Heart left ventricle (tissue), 16 donors: ENCODE measurements around the gene C1orf52. TPM values are rescaled to one million over a fixed set of nuclear protein-coding genes. Genes with fewer than 3 reads are reported as not detected.

Source experiments
- ATAC-seq, 4 donors: fragments of 200-7000 bp; cut with Tn5 transposase; one replicate each; pipeline ENCODE4 v1.9.1; 2020 to 2022; ENCODE audit warnings: moderate library complexity in 4 of 4, mild to moderate bottlenecking in 3 of 4, moderate number of reproducible peaks in 1 of 4
- DNase-seq, 5 donors: peaks; one replicate each; pipeline ENCODE4 v3.0.0-alpha.2; 2020
- H3K27ac ChIP-seq, 12 donors: fragments of 200-600 bp; sonication (generic) in 4 of 12; one replicate each; pipeline versions ENCODE4 v1.5.0 to v1.8.0; 2016 to 2022; ENCODE audit warnings: mild to moderate bottlenecking in 2 of 12
- H3K27me3 ChIP-seq, 9 donors: fragments of 200-600 bp; sonication (generic) in 2 of 9; one replicate each; pipeline versions ENCODE4 v1.5.1 to v1.8.0; 2016 to 2022; ENCODE audit warnings: mild to moderate bottlenecking in 3 of 9
- H3K36me3 ChIP-seq, 9 donors: fragments of 200-600 bp; sonication (generic) in 2 of 9; one replicate each; pipeline versions ENCODE4 v1.5.0 to v1.8.0; 2018 to 2022; ENCODE audit warnings: mild to moderate bottlenecking in 2 of 9
- H3K4me1 ChIP-seq, 12 donors: fragments of 200-600 bp; sonication (generic) in 4 of 12; one replicate each; pipeline versions ENCODE4 v1.5.0 to v1.8.0; 2016 to 2022; ENCODE audit warnings: mild to moderate bottlenecking in 3 of 12
- H3K4me3 ChIP-seq, 12 donors: fragments of 200-600 bp; sonication (generic) in 4 of 12; one replicate each; pipeline versions ENCODE4 v1.5.0 to v1.8.0; 2017 to 2022; ENCODE audit warnings: mild to moderate bottlenecking in 9 of 12, moderate library complexity in 4 of 12
- H3K9me3 ChIP-seq, 12 donors: fragments of 200-600 bp; sonication (generic) in 4 of 12; one replicate each; pipeline versions ENCODE4 v1.5.0 to v1.8.0; 2016 to 2022; ENCODE audit warnings: mild to moderate bottlenecking in 1 of 12
- POLR2A ChIP-seq, 2 donors: fragments of 450-650 bp; IDR thresholded peaks; one replicate each; pipeline ENCODE4 v1.6.1; 2017; ENCODE audit warnings: antibody characterized with exemption in 2 of 2, mild to moderate bottlenecking in 2 of 2, moderate library complexity in 2 of 2
- WGBS, 4 donors: extraction: QIAGEN DNeasy Blood & Tissue Kit in 2 of 4; methylation state at CpG; one replicate each; pipeline versions ENCODE4 v1.1.5 to v1.1.7; 2013 to 2018; 5-methylcytosine and 5-hydroxymethylcytosine counted together
- intact Hi-C, 10 donors: fragments of 100-400 bp; cut with DNase I; formaldehyde crosslinking; loops; one replicate each; pipeline versions ENCODE4 v1.11.1 to v1.14.2; 2022
- polyA plus RNA-seq, 2 donors: library from polyadenylated mRNA; stranded (reverse); fragments of 200-250 nt; gene quantifications; one replicate each; pipeline ENCODE4 v1.2.3, GENCODE V29; 2013
- total RNA-seq, 9 donors: library from RNA; depleted of rRNA in 2 of 9; stranded (reverse); fragments of >200 nt in 2 of 9; fragmentation: NEBNext Ultra II Directional in 3 of 9; extraction: Animal tissue kit (Norgen Biotek cat#: 25700) in 3 of 9; gene quantifications; one replicate each; pipeline versions ENCODE4 v1.1.0 to v1.2.4, GENCODE V29; 2016 to 2023
- TF ChIP-seq, protein P1 (sequence below), 12 donors: fragments of 200-600 bp; sonication (generic) in 4 of 12; IDR thresholded peaks; one replicate each; pipeline versions ENCODE4 v1.5.0 to v1.8.0; 2018 to 2022; ENCODE audit warnings: antibody characterized with exemption in 12 of 12, mild to moderate bottlenecking in 5 of 12
- donor health status: ischemic (EF 13 %, LVEDD 7.1; RV severe dilation, severe dysfunction).
- donor health status: healthy with polysubstance abuse.
- donor health status: DM: no; HTN: yes; CAD: no.
- donor health status: DM: no; HTN: no; CAD: no.
- donor health status: ischemic (EF 25% LVEDD 6.9; RV normal size, moderate dysfunction).
- donor health status: ischemic (EF 25% LVEDD 5.7; RV mildly dilated, moderate dysfunction).
- donor health status: healthy.
- donor health status: DM: yes; HTN: yes; CAD: no.
- donor health status: ischemic (EF 35%, LVEDD 5.7; RV mildly dilated, moderate dysfunction).
- donor health status: nonischemic (EF 11% LVEDD 7.7; RV severe dilation, severe dysfunction).
- donor health status: DM: yes; HTN: yes; CAD: no.
- donor health status: PGD.
- donor health status: ischemic (EF 29% LVEDD 5.4; RV normal size, mild dysfunction).
- donor health status: nonischemic (EF 23%, LVEDD 6.1; RV moderate dilation, normal function).

C1orf52 gene
- total and polyA plus RNA-seq, 11 donors = 11.4 to 23.2 (median 17.0) TPM

DNA sequence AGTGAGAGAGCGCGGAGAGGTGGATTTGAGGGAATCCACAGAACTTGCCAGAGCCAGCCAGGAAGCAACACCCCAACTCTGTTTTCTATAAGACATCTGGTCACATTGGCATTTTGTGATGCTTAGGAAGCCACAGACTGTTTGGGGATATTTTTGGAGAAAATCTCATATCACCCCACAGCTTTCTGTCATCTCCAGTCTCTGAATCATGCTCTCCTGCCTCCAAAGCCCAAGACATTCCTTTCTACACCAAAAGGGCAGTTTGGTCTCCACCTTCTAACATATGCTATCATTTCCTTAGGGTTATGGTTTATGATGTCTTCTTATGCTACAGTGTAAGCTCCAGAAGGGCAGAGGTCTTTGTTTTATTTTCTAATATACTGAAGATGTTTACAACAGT lies 31.4 kb upstream of the C1orf52 start:
- Histone ChIP-seq H3K9me3 (no peaks in the 10 kb centered on the region), H3K27me3 (no peaks in the 10 kb centered on the region), H3K4me3 (no peak overlapping the region), H3K36me3 (no peaks in the 10 kb centered on the region), H3K4me1 (peaks cover 0 to 9% (median 0%) of the 10 kb centered on the region in 12 donors), H3K27ac (no peak overlapping the region)
- WGBS, 4 donors = 95 to 100% (median 99%) methylated on average over 2 of the region's 2 CpGs
- DNase-seq = no peak
- no peak for TF ChIP-seq POLR2A (IDR thresholded peaks at IDR 0.05)
- intact Hi-C loops = no loop called here
- no peak for ATAC-seq

DNA sequence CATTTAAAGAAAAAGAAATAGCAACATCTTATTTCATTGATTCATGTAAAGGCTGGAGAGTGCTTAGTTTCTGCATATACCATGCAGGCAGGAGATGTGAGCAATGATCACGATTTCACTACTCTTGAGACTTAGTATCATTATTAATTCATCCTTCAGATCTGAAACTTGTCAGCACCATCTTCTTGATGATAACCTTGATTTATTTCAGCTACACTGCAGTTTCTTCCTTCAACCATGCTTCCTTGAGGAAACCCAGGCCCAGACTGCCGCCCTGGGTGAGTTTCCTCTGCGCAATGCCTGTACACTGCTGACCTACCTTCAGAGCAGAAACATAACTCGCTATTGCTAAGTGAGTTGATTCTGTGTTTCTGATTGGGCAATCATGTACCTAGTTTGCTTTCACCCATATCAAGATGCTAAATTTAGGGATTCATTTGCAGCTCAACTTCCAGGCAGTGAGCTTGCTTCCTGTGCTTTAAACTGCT lies 30.4 kb upstream of the C1orf52 start:
- TF ChIP-seq POLR2A (IDR thresholded peaks at IDR 0.05) = no peak
- TF ChIP-seq, protein P1, sequence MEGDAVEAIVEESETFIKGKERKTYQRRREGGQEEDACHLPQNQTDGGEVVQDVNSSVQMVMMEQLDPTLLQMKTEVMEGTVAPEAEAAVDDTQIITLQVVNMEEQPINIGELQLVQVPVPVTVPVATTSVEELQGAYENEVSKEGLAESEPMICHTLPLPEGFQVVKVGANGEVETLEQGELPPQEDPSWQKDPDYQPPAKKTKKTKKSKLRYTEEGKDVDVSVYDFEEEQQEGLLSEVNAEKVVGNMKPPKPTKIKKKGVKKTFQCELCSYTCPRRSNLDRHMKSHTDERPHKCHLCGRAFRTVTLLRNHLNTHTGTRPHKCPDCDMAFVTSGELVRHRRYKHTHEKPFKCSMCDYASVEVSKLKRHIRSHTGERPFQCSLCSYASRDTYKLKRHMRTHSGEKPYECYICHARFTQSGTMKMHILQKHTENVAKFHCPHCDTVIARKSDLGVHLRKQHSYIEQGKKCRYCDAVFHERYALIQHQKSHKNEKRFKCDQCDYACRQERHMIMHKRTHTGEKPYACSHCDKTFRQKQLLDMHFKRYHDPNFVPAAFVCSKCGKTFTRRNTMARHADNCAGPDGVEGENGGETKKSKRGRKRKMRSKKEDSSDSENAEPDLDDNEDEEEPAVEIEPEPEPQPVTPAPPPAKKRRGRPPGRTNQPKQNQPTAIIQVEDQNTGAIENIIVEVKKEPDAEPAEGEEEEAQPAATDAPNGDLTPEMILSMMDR (IDR thresholded peaks at IDR 0.05) = no peak
- H3K4me1 ChIP-seq = peaks cover 0 to 9% (median 0%) of the 10 kb centered on the region in 12 donors
- H3K9me3 ChIP-seq = no peaks in the 10 kb centered on the region
- no peaks in the 10 kb centered on the region for H3K27me3 ChIP-seq
- H3K4me3 ChIP-seq = no peak overlapping the region
- WGBS, 4 donors = 68 to 79% (median 71%) methylated on average over 4 of the region's 4 CpGs
- H3K36me3 ChIP-seq = no peaks in the 10 kb centered on the region
- intact Hi-C loops = no loop called here
- peak overlapping the region in 1 of 12 donors; percentile 18 for H3K27ac ChIP-seq
- peak in 2 of 4 donors; percentile 70 to 79 for ATAC-seq
- DNase-seq = no peak

DNA sequence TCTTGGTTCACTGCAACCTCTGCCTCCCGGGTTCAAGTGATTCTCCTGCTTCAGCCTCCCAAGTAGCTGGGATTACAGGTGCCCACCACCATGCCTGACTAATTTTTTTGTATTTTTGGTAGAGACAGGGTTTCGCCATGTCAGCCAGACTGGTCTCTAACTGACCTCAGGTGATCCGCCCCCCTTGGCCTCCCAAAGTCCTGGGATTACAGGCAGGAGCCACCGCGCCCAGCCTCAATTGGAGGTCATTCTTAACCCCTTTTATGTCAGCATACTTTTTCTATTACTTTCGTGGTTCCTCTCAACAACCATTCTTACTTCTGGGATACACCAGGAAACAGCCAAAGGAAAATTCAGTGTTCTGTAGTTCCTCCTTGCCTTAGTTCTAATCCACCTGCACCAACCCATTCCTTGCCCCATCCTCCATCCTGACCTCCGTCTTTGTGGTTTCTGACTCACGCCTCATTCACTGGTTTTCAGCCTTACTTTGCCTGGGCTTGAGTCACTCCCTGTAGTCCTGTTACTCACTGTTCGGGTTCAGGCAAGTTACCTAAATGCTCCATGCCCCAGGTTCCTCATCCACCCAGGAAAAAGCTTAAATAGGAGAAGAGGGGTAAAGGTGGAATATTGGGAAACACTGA lies 29.9 kb upstream of the C1orf52 start:
- Histone ChIP-seq H3K27me3 (no peaks in the 10 kb centered on the region), H3K4me3 (no peak overlapping the region), H3K36me3 (no peaks in the 10 kb centered on the region), H3K9me3 (no peaks in the 10 kb centered on the region), H3K27ac (peak overlapping the region in 1 of 12 donors; percentile 18), H3K4me1 (peaks cover 0 to 9% (median 0%) of the 10 kb centered on the region in 12 donors)
- peak in 1 of 4 donors; percentile 23 for ATAC-seq
- 90 to 96% (median 94%) methylated on average over 9 of the region's 9 CpGs for WGBS, 4 donors
- TF ChIP-seq POLR2A (IDR thresholded peaks at IDR 0.05) = no peak
- TF ChIP-seq, protein P1 (IDR thresholded peaks at IDR 0.05) = no peak
- no peak for DNase-seq
- intact Hi-C loops = no loop called here

DNA sequence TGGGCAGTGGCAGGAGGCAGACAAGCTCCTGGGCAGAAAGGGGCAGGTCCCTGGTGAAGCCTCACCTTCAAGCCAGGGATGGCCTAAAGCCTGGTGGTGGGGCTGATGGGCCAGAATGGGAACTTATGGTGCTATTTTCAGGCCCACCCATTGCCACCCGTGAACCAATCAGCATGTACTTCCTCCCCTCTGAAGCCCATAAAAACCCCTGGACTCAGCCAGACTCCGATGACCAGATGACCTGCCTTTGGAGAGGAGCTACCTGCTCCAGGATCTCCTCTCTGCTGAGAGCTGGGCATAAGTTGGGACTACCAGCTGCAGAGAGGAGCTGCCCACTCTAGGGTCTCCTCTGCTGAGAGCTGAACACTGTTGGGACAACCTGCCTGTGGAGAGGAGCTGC lies 24.7 kb upstream of the C1orf52 start:
- Histone ChIP-seq H3K4me1 (peaks cover 0 to 3% (median 0%) of the 10 kb centered on the region in 12 donors), H3K4me3 (no peak overlapping the region), H3K27me3 (no peaks in the 10 kb centered on the region), H3K27ac (no peak overlapping the region), H3K36me3 (no peaks in the 10 kb centered on the region), H3K9me3 (no peaks in the 10 kb centered on the region)
- intact Hi-C loops = no loop called here
- 92 to 100% (median 96%) methylated on average over 1 to 2 of the region's 2 CpGs for WGBS, 4 donors
- TF ChIP-seq, protein P1 (IDR thresholded peaks at IDR 0.05) = no peak
- no peak for TF ChIP-seq POLR2A (IDR thresholded peaks at IDR 0.05)
- no peak for DNase-seq
- ATAC-seq = no peak
